NCI-H2107 (cell line): Measurements from ENCODE around the gene AREG.

Experiments used
- DNase-seq: peaks from one replicate; lab custom pipeline; 2025; lab: John Stamatoyannopoulos, UW

The AREG gene

GRCh38 chr4:74433043-74433442, 11.9 kb upstream of the AREG start:
- DNase-seq, result no peak

DNA sequence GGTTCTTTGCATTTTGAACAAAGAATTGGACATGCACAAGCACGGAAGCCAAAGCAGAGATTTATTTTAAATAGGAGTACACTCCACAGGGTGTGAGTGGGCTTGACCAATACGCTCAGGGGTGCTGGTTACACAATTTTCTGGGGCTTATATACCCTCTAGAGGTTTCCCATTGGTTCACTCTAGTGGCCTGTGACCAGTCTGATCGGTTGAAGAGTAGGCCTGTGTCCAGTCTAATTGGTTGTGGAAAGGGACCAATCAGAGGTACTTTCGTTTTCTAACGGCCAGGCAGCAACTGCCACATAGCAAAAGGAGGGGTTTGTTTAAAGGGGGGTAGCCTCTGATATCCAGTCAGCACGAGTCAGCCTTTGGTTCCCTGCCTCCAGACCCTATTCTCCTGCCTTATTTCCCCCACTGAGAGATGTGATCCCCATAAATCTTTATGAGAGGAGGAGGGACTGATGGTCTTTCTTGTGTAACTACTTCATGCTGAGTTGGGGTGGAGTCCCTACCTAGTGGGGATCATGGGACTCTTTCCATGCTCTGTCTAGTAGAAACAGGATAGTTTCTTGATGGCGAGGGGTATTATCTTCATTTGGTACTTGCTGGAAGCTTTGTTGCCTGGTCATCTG, 11.3 kb upstream of the AREG start:
- no peak for DNase-seq

- DNase-seq, result no peak
These were observed 9.6 kb upstream of the AREG start for GRCh38 chr4:74435296-74435695.

DNA sequence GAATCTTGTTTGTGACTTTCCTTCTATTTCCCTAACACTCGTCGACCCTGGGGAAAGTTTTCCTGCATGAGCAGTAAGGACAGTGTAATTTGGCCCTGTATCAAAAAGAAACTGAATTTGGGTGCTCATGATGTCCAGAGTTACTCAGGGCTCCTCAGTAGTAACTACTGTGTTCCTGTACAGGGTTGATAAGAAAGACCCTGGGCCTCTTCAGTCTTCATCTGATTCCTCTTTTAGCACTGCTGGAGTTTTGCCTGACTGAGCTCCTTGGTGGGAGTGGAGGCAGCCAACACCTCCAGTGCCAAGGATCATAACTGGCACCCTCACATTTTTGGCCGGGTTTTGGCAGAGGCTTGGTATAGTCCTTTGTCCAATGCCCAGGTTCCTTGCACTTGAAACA, 7.1 kb upstream of the AREG start:
- DNase-seq, result no peak

GRCh38 chr4:74438661-74439060, 6.3 kb upstream of the AREG start:
- DNase-seq, result no peak

DNA sequence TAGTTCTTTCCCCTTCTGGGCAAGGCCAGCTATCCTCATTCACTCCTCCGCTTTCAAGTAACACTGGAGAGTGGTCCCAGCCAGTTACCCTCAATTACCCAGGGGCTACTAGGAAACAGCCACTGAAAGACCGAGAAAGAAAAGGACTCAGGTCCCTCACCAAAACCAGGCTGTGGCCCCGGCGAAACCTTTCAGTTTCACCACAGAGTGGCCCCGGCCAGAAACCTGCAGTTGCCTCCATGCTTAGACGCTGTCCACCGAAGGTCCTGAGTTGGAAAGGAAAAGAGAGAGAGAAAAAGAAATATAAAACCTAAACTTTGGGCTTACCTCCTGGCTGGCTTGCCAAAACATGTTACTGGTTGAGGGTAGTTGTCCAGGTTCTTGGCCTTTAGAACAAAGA, 5.0 kb upstream of the AREG start:
- DNase-seq, result no peak

DNA sequence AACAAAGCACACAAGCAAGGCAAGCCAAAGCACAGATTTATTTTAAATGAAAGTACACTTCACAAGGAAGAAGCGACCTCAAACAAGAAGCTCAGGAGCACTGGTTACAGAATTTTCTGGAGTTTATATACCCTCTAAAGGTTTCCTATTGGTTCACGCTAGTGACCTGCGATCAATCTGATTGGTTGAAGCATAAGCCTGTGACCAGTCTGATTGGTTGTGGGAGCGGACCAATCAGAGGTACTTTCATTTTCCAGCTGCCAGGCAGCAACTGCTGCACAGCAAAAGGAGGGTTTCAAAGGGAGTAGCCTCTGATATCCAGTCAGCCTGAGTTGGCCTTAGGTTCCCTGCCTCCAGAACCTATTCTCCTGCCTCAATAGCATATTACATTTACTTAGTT, 4.6 kb upstream of the AREG start:
- DNase-seq, result no peak

DNA sequence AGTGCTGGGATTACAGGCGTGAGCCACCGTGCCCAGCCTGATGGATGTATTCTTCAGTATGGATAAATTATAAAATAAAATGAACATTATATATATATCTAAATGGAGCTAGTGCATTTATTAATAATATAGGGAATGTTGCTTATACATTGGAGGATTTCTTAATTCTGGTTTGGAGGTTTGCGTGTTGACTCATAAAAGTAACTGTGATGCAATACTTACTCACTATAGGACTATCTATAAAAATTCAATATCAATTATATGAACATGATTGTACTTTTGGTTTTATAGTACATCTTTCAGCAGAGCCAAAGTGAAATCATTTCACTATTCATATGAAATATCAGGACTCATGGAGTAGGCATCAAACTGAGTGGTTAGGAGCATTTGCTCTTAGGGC, 3.2 kb upstream of the AREG start:
- DNase-seq, result no peak

GRCh38 chr4:74446193-74446868, 1.4 kb downstream of the AREG start:
- DNase-seq, result no peak

- no peak for DNase-seq
These were observed 2.0 kb downstream of the AREG start for GRCh38 chr4:74446896-74447295.

- no peak for DNase-seq
These were observed 2.8 kb downstream of the AREG start for GRCh38 chr4:74447636-74448233.

DNA sequence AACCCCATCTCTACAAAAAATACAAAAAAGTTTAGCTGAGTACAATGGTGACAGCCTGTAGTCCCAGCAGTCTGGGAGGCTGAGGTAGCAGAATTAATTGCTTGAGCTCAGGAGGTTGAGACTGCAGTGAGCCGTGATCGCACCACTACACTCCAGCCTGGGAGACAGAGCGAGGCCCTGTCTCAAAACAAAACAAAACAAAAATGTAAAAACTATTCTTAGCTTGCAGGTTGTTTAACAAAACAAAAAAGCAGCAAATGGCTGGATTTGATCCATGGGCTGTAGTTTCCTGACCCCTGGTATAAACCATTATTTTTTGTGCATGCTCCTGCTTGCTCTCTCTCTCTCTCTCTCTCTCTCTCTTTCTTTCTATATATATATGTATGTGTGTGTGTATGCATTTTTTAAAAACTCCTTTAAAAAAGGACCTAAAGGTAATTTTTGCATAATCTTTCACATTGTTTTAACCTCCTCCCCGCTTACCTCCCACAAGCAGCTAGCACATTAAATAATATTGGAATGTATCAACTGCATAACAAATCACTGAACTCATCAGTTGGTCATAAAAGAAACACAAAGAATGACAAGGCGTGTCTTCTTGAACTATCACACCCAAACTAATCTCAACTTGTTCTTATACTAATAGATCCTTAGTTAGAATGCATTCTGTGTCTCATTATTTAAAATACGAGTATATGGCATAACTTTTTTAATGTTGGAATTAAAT, 4.8 kb downstream of the AREG start:
- DNase-seq, result no peak

DNA sequence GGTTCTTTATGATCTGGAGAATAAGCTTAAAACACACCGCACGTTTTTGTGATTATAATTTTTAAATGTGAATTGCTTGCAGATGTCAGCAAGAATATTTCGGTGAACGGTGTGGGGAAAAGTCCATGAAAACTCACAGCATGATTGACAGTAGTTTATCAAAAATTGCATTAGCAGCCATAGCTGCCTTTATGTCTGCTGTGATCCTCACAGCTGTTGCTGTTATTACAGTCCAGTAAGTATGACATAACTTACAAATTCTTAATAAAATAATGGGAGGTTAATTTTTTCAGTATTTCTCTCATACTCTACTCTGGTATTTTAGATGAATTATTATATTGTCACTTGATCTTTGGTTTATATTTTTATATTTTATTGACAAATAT, 5.4 kb downstream of the AREG start:
- no peak for DNase-seq

DNA sequence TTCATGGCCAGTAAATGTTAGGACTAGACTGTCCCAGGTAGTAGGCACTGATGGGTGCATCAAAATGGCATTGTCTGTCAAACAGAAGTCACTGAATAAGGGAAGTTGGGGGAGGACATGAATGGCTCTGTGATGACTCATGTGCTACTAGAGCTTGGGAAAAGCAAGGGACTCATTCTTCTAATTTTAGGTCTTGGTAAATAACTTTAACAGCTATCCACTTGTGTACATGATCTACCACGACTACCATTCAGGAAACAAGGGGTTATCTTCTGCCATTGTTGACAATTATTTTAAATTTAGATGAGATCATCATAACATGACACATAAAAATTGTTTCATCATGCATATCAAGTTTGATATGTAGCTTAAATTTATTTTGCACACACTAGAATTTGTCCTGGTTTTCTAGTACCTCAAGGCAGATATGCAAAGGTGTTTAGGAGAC, 6.3 kb downstream of the AREG start:
- DNase-seq, result no peak

GRCh38 chr4:74453037-74453635, 8.2 kb downstream of the AREG start:
- no peak for DNase-seq

- no peak for DNase-seq
These were observed 9.2 kb downstream of the AREG start for GRCh38 chr4:74453829-74454742.

- no peak for DNase-seq
These were observed 10.6 kb downstream of the AREG start for GRCh38 chr4:74455361-74456055.

- no peak for DNase-seq
These were observed 11.3 kb downstream of the AREG start for GRCh38 chr4:74456056-74456744.

GRCh38 chr4:74456849-74457395, 12.0 kb downstream of the AREG start:
- DNase-seq, result no peak

DNA sequence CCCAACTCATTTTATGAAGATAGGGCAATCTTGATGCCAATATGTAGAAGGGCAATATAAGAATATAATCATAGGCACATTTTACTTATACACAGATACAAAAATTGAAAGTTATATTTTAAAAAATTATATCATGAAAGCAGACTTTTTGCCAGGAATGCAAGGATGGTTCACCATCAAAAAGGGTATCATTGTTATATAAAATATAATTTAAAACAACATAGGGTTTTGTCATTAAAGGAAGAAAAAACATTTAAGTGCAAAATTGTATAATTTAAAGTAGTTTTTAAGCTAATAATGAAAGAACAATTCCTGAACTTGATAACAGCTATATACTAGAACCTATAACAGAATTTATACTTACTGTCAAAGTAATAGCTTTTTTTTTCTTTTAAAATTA, 15.9 kb downstream of the AREG start:
- DNase-seq, result no peak
